Stimulated activated CD4-positive, alpha-beta T cell treated with anti-CD3 and anti-CD28 coated beads, TNF-alpha, amount 100 ng/mL, for 4 hours (primary cell): ENCODE results near the gene ADAMTSL1.

Experiments used
- DNase-seq, 3 experiments: peaks; one replicate each; pipeline ENCODE4 v3.0.0-alpha.2; 2020; ENCODE audit warnings: low read depth in 3 of 3

Gene ADAMTSL1, protein sequence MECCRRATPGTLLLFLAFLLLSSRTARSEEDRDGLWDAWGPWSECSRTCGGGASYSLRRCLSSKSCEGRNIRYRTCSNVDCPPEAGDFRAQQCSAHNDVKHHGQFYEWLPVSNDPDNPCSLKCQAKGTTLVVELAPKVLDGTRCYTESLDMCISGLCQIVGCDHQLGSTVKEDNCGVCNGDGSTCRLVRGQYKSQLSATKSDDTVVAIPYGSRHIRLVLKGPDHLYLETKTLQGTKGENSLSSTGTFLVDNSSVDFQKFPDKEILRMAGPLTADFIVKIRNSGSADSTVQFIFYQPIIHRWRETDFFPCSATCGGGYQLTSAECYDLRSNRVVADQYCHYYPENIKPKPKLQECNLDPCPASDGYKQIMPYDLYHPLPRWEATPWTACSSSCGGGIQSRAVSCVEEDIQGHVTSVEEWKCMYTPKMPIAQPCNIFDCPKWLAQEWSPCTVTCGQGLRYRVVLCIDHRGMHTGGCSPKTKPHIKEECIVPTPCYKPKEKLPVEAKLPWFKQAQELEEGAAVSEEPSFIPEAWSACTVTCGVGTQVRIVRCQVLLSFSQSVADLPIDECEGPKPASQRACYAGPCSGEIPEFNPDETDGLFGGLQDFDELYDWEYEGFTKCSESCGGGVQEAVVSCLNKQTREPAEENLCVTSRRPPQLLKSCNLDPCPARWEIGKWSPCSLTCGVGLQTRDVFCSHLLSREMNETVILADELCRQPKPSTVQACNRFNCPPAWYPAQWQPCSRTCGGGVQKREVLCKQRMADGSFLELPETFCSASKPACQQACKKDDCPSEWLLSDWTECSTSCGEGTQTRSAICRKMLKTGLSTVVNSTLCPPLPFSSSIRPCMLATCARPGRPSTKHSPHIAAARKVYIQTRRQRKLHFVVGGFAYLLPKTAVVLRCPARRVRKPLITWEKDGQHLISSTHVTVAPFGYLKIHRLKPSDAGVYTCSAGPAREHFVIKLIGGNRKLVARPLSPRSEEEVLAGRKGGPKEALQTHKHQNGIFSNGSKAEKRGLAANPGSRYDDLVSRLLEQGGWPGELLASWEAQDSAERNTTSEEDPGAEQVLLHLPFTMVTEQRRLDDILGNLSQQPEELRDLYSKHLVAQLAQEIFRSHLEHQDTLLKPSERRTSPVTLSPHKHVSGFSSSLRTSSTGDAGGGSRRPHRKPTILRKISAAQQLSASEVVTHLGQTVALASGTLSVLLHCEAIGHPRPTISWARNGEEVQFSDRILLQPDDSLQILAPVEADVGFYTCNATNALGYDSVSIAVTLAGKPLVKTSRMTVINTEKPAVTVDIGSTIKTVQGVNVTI (N-terminal part only)

DNA sequence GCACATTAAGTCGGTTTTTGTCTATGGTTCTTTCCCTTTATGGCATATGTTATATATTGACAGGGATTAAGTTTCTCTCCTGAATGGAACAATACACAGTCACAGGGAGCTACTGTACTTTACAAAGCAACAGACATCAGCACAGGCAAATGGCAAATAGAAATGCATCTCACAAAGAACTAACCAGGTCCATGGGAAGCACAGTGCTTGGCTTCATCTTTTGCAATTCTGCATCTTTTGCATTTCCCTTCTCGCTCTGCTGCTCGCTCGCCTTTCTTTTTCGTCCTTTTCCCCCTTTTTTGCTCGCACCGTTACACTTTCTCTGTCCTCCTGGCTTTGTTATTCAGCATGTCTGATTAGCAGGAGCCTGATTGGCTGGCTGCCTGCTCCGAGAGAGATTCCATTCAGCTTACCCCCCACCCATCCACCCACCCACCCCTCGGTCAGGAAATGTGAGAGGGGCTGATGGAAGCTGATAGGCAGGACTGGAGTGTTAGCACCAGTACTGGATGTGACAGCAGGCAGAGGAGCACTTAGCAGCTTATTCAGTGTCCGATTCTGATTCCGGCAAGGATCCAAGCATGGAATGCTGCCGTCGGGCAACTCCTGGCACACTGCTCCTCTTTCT is at the start of gene ADAMTSL1:
ADAMTSL1 (plus strand) TSS at position 502 of the 628 bp plus-strand sequence; CDS start at position 582, 80 bp downstream.
- no peak for DNase-seq

DNA sequence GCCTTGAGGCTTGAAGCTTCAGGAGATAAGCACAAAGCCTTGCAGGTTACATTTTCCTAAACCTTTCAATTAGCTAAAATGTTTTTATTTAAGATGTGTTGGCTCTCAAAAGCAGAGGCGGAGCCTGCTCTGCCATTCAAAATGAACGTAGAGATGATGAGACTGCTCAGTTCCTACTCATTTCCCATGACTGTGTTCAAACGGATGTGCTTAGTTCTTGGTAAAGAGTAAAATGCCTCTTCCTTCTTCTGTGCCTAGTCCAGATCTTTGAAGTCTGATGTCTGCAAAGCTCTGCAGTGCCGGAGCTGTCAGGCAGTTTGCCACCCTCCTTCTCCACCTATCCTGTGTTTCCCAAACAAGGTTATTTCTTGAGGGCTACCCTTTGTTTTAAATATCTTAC is 46.3 kb upstream of the ADAMTSL1 start:
- DNase-seq: no peak

DNA sequence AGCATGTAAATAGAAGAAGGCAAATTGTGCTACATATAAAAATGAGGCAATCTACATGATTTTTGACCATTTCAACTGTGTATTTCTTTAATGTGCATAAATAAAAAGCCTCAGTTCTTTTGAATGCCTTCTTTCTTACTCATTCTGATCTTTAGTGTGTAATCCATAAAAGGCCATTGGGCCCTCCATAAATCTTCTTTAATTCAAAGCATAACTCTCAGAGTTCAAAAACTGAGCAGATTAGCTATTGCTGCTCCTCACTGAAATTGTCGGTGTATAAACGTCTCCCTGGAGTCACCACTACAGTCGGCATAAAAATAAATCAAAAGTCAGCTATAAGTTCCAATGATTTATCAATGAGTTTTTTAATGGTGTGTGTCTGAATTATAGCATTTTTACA is 45.3 kb upstream of the ADAMTSL1 start:
- DNase-seq: no peak

DNA sequence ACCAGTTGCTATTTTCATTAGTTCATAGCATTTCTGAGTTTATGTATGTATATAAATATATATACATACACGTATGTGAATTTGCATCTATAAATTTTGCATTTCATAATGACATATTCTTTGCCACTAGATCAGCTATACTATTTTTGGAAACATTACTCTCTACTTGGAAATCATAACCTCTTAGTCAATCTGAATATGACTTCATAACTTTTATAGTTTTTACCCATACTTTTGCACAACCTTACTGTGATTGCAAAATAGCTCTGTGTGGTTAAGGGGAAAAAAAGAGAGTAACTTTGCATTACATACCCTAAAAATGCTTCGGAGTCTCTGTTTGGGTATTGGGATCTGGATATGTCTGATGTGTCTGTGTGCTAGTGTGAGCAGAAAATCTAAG is 44.9 kb upstream of the ADAMTSL1 start:
- DNase-seq: no peak

DNA sequence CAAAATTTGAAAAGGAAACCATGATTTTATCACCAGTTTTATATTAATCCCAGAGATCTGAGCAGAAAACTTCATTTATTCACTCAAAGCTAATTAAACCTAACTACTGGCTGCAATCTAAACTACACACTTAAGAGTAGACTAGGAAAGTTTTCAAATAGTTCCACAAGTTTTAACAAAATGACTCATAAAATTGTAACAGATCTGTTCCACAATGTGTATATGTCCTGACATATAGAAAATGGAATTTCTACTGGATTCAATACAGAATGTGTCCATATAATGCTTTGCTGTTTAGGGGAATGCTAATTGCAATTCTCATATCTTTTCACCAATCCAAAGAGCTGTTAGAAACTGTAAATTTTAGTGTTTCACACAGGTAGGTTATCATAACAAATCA is 40.3 kb upstream of the ADAMTSL1 start:
- DNase-seq: no peak

DNA sequence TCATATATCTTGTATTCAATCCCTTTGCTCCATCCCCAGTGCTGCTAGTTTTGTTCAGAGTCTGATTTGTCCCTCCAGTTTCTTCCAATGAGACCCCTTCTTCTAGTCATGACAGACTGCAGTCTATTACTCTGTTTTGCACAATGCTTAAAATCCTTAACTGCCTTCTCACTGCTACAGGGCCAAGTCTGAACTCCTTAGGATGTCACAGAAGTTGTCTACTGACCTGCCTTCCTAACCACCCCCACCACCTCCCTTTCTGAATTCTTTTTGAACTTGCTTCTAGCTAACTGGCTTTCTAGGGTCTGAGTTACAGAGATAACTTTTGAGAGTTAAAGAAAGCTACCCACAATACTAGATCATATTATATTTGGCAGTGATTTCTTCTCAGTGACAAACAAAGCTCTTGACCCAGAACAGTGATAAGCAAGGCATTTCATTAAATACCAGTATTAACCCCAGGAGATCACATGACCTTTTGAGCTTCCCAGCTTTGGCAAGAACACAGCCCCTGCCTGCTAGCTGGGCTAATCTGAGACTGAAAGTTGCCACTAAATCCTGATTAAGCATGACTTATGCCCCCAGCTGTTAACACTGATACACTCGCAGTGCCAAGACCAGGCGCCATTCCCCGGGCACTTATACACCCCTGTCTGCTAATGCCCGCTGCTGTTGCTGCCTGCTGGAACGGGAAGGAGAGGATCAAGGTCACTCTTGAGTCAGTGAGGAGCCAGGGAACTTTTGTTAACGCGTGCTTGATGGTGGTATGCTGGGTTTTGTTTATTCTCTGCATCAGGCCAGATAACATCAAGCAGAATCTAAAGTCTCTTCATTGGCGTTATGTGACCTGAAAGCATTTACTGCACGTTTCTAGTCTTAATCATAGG is 36.4 kb upstream of the ADAMTSL1 start:
- DNase-seq: no peak

DNA sequence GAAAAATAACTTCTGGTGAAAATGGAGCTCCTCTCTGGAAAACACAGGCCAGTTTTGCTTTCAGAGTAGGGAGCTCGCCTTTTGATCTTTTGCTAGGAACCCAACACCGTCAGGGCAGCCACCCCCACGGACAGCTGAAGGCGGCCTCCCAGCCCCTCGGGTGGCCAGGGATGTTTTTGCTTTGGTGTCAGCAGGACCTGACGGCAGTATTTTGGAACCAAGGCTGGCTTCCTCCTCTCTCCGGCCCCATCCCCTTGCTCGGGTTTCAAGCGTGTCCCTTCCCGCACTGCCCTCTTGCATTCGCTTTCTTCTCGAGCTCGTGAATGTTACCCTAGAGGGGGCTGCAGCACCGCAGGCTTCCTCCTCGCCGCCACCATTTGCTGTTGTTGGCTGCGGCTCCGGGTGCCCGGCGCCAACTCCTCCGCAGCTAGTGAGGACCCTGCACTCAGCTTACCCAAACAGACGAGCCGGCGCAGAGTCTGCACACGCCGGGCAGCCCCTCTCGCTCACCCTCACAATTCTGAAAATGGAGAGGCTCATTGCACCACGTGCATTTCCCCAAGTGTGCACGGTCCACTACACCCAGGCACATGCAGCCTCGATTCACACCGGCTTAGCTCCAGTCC is 35.5 kb upstream of the ADAMTSL1 start:
- no peak for DNase-seq

DNA sequence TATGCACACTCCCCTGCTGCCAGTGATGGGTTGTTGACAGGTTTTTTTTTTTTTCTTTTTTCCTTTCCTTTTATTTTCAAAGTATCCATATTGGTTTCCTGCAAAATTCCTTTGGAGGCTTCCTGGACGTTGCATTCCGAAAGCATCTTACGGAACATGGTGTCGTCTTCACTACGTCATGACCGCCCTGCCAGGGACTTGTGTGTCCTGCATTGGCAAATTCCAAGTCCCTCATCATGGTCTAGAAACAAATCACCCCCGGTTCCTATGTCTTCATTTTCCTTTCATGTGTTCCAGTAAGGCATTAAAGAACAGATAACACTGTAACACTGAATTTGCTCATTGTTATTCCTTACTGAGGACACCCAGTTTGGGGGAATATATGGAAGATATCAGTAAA is 35.0 kb upstream of the ADAMTSL1 start:
- DNase-seq: no peak

DNA sequence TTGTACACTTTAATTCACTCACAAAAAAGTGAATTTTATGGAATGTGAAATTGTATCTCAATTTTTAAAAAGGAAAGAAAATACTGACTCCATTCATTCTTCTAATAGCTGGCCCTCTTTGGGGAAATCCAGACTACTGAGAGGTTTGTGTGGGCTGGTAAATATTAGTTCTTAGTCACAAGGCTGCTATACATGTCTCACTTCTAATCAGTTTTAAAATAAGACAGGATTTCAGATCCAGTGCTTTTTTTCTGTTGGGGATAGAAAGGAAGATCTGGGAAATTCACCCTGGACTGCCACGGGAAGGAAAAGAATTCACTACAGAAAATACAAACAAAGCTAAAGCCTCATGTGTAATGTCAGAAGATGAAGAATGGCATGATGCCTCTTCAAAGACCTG is 32.7 kb upstream of the ADAMTSL1 start:
- no peak for DNase-seq

DNA sequence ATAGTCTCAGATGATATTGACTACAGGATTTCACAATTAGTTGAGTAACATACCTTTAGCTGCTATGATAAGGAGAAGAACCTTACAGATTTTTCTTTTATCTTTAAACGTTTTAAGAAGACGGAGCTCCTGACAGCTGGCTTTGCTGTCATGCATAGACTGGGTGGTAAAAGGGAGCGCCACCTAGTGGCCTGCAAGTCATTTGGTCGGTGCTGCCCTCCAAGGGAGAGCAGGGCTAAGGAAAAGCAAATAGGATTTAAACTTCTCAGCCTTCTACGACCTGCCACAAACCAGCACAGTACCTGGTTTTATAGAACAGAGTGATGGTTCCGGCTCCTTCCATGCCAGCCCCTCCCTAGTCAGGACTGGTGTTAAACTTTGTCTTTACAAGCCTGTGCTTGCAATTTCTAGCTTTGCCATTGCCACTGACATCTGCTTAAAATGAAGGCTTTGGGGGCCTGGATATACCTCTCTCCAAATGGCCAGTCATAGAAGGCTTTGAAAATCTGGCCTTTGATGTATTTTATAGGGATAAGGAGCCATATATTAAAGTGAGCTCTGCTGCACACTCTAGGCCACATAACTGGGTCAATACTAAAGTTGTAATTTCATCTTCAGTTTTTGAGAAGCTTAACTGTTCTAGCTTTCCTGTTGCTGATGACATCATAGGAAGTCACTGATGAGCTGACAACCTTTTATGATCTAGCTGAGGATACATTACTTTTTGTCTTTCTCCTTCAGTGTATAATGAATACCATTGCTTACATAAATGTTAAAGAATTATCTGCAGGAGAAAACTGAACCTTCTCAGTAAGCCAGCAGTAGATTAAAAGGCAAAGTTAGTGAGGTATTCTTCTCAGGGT is 31.1 kb upstream of the ADAMTSL1 start:
- no peak for DNase-seq

DNA sequence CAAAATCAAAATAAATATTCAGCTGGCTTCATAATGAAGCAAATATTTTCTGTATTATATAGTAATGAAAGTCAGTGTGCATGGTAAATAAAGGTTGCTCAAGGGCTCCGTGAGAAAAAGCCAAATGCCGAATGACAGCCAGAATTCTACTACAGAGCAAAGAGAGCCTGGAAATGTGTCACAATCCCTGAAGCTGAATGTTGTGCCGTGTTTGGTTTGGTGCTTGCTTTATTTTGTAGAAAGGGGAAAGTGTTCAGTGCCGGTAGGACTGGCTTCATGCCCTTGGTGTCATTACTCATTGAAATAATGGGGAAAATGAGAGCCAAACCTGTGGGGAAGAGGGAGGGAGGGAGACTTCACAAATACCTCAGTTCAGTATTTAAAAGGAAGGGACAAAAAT is 26.8 kb upstream of the ADAMTSL1 start:
- no peak for DNase-seq

DNA sequence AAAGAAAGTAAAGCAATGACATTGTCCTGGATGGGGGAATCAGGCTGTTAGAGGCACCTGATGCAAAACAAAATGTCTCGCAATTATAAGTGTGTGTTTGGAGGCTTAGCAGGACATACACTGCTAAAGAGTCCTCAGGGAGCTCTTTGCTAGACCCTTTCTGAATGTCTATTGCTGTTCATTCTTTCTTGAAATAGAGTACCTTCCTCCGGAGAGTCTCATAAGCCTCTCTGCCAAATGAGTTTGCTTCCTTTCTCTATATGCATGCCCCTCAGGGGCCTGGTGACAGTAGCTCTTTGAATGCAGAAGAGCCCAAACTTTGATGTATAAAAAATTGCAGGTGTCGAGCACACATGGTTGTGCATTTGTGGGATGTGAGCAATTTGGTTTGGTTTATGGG is 26.4 kb upstream of the ADAMTSL1 start:
- DNase-seq: no peak

DNA sequence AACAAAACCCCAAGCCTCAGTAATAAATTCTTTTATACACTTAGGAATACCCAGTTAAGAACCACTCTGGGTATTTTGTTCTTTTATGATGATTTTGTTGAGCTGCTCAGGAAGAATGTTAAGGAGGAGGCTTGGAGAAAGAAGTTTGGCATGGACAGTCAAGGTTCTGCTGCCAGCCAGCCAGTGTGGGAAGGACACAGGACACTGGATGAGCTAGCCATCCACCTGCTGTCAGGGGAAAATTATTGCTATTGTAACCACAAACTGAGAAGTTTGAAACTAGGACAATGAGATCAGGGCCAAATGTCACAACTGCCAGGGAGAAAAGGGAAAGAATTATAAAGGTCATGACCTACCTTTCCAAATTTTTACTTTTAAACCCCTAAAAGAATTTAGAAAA is 25.9 kb upstream of the ADAMTSL1 start:
- no peak for DNase-seq

DNA sequence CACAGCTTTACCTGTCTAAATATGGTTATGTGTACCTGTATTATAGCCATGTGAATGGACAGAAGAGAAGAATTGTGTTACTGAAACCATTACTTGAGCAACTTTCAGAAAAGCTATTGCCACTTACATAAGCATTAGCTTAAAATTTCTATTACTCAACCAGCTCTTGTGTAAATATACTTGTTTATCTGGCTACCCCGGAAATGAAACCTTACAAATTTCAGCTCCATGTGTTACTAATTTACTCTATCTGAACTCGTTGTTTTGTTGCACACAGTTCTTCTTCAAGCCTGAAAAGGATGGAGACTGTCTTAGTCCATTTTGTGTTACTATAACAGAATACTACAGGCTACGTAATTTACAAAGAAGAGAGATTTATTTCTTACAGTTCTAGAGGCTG is 22.5 kb upstream of the ADAMTSL1 start:
- DNase-seq: no peak

DNA sequence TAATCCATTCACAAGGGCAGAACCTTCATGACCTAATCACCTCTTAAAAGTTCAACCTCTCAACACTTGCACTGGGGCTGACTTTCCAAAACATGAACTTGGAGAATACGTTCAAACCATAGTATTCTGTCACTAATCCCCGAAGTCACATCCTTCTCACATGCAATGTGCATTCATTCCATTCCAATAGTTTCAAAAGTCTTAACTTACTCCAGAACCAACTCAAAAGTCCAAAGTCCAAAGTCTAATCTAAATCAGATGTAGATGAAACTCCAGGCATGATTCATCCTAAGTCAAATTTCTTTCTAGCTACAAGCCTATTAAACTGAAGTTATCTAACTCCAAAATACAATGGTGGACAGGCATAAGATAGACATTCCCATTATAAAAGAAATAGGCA is 21.7 kb upstream of the ADAMTSL1 start:
- no peak for DNase-seq

DNA sequence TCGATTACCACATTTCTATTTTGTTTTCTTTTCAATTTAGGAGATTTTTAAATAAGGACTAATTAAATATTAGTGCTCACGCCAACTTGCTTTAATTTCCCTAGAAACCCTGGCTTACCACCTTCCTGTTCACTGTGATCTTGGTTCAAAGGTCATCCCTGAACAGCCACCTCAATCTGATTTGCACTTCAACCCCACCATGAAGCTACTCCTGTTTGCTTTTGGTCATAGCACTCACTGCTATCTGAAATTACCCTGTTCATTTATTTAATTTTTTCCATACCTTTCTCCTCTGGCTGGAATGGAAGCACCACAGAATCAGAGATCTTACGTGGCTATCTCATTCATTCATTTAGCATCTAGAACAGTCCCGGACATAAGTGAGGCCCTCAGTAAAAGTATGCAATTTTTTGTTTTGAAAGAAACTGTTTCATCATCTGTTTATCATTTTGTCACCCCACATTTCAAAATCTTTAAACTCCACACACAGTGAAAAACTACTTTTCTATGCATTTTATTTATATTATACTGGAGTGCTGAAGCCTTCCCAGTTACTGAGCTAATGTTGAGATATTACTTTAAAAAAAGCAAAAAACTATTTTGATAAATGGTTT is 17.2 kb upstream of the ADAMTSL1 start:
- no peak for DNase-seq

DNA sequence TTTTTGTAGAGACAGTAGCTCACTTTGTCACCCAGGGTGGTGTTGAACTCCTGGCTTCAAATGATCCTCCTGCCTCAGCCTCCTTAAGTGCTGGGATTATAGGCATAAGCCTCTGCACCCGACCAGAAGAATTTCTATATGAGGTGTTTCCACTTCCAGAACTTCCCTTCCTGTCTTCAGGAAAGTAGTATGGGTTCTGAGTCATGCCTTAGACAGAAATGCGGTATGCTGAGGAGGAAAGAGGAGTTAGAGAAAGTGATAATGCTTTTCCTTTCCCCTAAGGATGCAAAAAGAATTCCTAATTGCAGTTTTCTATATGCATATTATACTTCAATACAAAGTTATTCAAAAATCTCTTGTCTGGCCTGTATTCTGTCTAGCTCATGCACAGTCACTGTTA is 16.4 kb upstream of the ADAMTSL1 start:
- no peak for DNase-seq

DNA sequence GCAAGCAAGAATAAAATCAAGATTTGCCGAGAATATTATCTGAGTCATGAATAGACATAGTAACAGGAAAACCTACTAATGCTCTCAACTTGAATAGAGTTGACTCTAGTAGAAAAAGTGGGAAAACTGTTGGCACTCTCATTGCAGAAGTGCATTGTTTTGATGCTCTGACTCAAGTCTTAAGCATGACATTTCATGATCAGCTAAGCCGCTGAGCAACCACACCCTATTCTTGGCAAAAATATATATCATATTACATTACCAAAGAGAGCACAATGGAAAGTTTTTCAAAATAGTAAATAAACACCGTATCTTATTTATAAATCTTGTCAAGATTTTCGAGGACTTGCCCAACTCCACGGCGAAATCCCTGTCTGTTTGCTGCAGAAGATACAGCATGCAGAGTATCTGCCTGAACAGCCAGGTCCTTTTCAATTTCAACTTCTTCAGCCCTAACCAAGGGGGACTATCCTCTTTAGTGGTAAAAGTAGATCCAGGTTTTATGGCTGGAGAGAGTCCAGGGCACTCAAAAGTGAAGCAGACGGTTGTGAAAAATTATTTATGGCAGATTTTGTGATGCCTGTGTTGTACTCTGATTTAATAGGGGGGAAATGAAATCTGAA is 13.9 kb upstream of the ADAMTSL1 start:
- no peak for DNase-seq
